GM21367 (cell line): ENCODE measurements around the gene LGI2.

Source experiments
- ATAC-seq: cut with Tn5 transposase; IDR thresholded peaks from one replicate; pipeline ENCODE4 v1.9.1; 2021; ENCODE audit not compliant: unreplicated experiment

Gene LGI2

GRCh38 chr4:24999392-25000089 lies 31.2 kb downstream of the LGI2 start:
- no peak for ATAC-seq

- no peak for ATAC-seq
Observed at GRCh38 chr4:24995346-24995919, 35.3 kb downstream of the LGI2 start.

GRCh38 chr4:24993551-24994080 lies 37.1 kb downstream of the LGI2 start:
- no peak for ATAC-seq

- no peak for ATAC-seq
Observed at GRCh38 chr4:24992968-24993367, 37.8 kb downstream of the LGI2 start.

GRCh38 chr4:24991015-24991414 lies 39.7 kb downstream of the LGI2 start:
- ATAC-seq, result no peak

- ATAC-seq, result no peak
Observed at GRCh38 chr4:24989327-24989726, 41.4 kb downstream of the LGI2 start.

GRCh38 chr4:24988776-24989175 lies 42.0 kb downstream of the LGI2 start:
- no peak for ATAC-seq

GRCh38 chr4:24984602-24985532 lies 45.9 kb downstream of the LGI2 start:
- no peak for ATAC-seq

- no peak for ATAC-seq
Observed at GRCh38 chr4:24980740-24981139, 50.0 kb downstream of the LGI2 start.

- ATAC-seq, result no peak
Observed at GRCh38 chr4:24980064-24980690, 50.6 kb downstream of the LGI2 start.

GRCh38 chr4:24979554-24979953 lies 51.2 kb downstream of the LGI2 start:
- ATAC-seq, result no peak

- no peak for ATAC-seq
Observed at GRCh38 chr4:24978291-24979075, 52.3 kb downstream of the LGI2 start.

- ATAC-seq, result no peak
Observed at GRCh38 chr4:24975510-24975909, 55.2 kb downstream of the LGI2 start.

- no peak for ATAC-seq
Observed at GRCh38 chr4:24973747-24974601, 56.8 kb downstream of the LGI2 start.

GRCh38 chr4:24973404-24973746 lies 57.4 kb downstream of the LGI2 start:
- no peak for ATAC-seq

- no peak for ATAC-seq
Observed at GRCh38 chr4:24971192-24971591, 59.6 kb downstream of the LGI2 start.

- no peak for ATAC-seq
Observed at GRCh38 chr4:24970635-24971034, 60.1 kb downstream of the LGI2 start.

GRCh38 chr4:24970191-24970590 lies 60.6 kb downstream of the LGI2 start:
- no peak for ATAC-seq

GRCh38 chr4:24969486-24969885 lies 61.3 kb downstream of the LGI2 start:
- ATAC-seq, result no peak

- no peak for ATAC-seq
Observed at GRCh38 chr4:24968992-24969391, 61.8 kb downstream of the LGI2 start.
